OCI-M2 (cell line): ENCODE data around the gene CEP192.

Source experiments
- DNase-seq: peaks from one replicate; lab custom pipeline; 2025; ENCODE audit not compliant: unreplicated experiment; lab: John Stamatoyannopoulos, UW

The CEP192 gene

GRCh38 chr18:13137670-13138419 is 146.7 kb downstream of the CEP192 start:
- peak; percentile 67 for DNase-seq

- DNase-seq = no peak
Observed at GRCh38 chr18:13138420-13139139, 147.4 kb downstream of the CEP192 start.

GRCh38 chr18:13139885-13140450 is 148.8 kb downstream of the CEP192 start:
- DNase-seq = no peak

- DNase-seq = no peak
Observed at GRCh38 chr18:13141209-13141608, 150.0 kb downstream of the CEP192 start.

GRCh38 chr18:13145636-13146190 is 154.6 kb downstream of the CEP192 start:
- no peak for DNase-seq

- DNase-seq = no peak
Observed at GRCh38 chr18:13147130-13147529, 156.0 kb downstream of the CEP192 start.

- no peak for DNase-seq
Observed at GRCh38 chr18:13151656-13152055, 160.5 kb downstream of the CEP192 start.

GRCh38 chr18:13158428-13158827 is 167.3 kb downstream of the CEP192 start:
- DNase-seq = no peak

GRCh38 chr18:13159579-13159978 is 168.4 kb downstream of the CEP192 start:
- DNase-seq = no peak

- DNase-seq = no peak
Observed at GRCh38 chr18:13161276-13161899, 170.2 kb downstream of the CEP192 start.

GRCh38 chr18:13163167-13163927 is 172.2 kb downstream of the CEP192 start:
- no peak for DNase-seq

- no peak for DNase-seq
Observed at GRCh38 chr18:13164406-13164805, 173.2 kb downstream of the CEP192 start.

GRCh38 chr18:13165636-13166423 is 174.7 kb downstream of the CEP192 start:
- no peak for DNase-seq

GRCh38 chr18:13173578-13174145 is 182.5 kb downstream of the CEP192 start:
- DNase-seq = no peak
